Ishikawa (cell line): Measurements from ENCODE around the gene HNRNPA1.

Source experiments
- FOXM1 ChIP-seq: IDR thresholded peaks from 2 replicates; pipeline ENCODE4 v1.6.1; 2012; ENCODE audit warnings: low read depth, borderline replicate concordance
- MAX ChIP-seq: IDR thresholded peaks from 2 replicates; pipeline ENCODE4 v1.6.1; 2012
- RAD21 ChIP-seq: IDR thresholded peaks from 2 replicates; pipeline ENCODE4 v1.6.1; 2012; ENCODE audit warnings: low read depth
- TAF1 ChIP-seq: IDR thresholded peaks from 2 replicates; pipeline ENCODE4 v1.6.1; 2012; ENCODE audit warnings: low read depth, mild to moderate bottlenecking
- TEAD4 ChIP-seq: IDR thresholded peaks from 2 replicates; pipeline ENCODE4 v1.6.1; 2012

DNA sequence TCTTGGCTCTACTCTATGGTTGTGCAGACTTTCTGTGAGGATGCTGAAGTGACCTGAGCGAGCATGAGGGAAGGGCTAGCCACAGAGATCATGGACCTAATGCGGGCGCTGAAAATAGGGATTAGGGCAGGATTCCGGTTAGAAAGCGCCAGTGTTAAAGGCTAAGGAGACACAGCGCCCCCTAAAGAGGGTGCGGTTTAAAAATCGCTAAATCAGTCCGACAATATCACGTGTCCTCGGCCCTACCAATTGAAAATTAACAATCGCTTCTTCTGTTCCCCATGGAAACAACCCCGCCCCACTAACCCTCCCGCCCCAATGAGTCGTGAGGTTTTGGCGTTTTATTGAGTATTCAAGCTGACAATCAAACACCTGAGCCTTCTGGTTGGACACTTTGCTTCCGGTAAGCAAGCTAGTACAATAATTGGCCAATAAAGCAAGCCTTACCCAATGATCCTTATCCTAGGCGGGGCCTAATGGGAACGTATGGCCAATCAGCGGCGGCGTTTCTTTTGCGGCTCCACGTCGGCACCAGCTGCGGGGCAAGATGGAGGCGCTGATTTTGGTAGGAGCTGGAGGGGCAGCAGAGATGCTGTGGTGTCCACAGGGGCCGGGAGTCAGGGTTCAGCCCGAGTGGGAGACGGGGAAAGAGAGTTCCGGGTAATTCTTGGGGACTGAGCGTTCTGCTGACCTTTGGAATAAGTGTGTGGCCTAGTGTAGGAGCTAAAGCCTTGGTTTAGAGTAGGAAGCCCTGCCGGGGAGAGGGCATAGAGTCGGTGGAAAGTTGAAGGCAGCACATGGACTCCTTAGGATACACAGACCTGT, 44.3 kb downstream of the HNRNPA1 start, which contains the start of gene COPZ1:
- TF ChIP-seq RAD21 (peak; percentile 91), TEAD4 (no peak), TAF1 (peak; percentile 97), MAX (peak; percentile 63), FOXM1 (peak; percentile 75)
